ENCODE measurements around the gene RNF222. TPM values are rescaled to one million over a fixed set of nuclear protein-coding genes. Genes with fewer than 3 reads are reported as not detected.
A peak's percentile ranks its signal among the peaks of the same experiment; 100 is the strongest.

RNF222 gene
- total RNA-seq, 4 donors from 2014 or later: not detected

DNA sequence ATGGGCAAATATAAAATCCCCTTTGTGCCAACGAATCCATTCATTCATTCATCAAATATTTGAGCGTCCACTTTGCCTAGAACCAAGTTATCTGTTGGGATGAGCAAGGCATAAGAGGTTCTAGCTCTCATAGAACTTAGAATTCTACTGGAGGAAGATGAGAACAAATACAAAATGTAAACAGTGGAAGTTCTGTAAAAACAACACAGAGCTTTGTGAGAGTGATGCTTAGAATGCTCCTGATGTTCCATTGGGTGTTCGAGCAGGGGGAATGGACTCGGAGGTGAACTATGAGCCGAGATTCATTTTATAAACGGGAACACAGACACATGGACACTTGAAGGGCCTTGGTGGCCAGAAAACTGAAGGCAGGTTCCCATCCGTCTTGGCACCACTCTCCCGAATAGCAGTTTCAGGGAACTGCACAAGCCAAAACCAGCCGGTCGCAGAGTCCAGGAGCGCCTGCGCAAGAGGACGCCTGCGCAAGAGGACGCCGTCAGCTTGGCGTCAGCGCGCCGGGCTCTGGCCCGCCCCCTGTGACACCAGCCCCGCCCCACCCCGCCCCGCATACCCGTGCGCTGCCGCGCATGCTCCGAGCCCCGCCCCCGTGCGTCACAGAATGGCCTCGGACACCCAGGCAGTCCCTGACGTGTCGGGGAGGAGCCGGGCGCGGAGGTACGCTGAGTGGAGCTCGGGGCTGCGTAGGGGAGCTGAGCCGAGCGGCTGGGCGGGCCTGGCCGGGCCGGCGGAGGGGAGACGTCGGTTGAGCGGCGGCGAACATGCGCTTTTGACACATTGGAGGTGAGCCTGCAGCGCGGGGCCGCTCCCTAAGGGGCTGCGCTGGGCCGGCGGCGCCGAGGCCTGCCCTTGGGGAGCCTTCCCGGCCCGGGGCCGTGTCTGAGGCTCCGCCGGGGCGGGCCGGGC is 37.9 kb upstream of the RNF222 start, which contains the start of gene NDEL1:
Gene NDEL1 (plus strand): TSS at position 640 of the 924 bp plus-strand sequence. CDS start 8,388 bp downstream, outside the sequence.
- peak; percentile 99 for DNase-seq
- Histone ChIP-seq H3K27ac (peak within 1 kb of the TSS; percentile 95 to 99 (median 99)), H3K4me1 (peaks cover 0 to 10% of the 10 kb centered on the region in 2 donors), H3K36me3 (peaks cover 3 to 4% of the 10 kb centered on the region in 2 donors), H3K4me3 (replicated peaks in 1 of 3) (peak within 1 kb of the TSS; percentile 76 to 92 (median 78)), H3K27me3 (no peaks in the 10 kb centered on the region), H3K9me3 (no peaks in the 10 kb centered on the region)
- TF ChIP-seq, protein P1, sequence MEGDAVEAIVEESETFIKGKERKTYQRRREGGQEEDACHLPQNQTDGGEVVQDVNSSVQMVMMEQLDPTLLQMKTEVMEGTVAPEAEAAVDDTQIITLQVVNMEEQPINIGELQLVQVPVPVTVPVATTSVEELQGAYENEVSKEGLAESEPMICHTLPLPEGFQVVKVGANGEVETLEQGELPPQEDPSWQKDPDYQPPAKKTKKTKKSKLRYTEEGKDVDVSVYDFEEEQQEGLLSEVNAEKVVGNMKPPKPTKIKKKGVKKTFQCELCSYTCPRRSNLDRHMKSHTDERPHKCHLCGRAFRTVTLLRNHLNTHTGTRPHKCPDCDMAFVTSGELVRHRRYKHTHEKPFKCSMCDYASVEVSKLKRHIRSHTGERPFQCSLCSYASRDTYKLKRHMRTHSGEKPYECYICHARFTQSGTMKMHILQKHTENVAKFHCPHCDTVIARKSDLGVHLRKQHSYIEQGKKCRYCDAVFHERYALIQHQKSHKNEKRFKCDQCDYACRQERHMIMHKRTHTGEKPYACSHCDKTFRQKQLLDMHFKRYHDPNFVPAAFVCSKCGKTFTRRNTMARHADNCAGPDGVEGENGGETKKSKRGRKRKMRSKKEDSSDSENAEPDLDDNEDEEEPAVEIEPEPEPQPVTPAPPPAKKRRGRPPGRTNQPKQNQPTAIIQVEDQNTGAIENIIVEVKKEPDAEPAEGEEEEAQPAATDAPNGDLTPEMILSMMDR (IDR thresholded peaks at IDR 0.05): no peak
- peak; percentile 97 to 99 for TF ChIP-seq POLR2A (IDR thresholded peaks at IDR 0.05)
- intact Hi-C loops (cut with DNase I): no loop called here
- WGBS, 2 donors: 13 to 16% methylated on average over 10 of the region's 68 CpGs

DNA sequence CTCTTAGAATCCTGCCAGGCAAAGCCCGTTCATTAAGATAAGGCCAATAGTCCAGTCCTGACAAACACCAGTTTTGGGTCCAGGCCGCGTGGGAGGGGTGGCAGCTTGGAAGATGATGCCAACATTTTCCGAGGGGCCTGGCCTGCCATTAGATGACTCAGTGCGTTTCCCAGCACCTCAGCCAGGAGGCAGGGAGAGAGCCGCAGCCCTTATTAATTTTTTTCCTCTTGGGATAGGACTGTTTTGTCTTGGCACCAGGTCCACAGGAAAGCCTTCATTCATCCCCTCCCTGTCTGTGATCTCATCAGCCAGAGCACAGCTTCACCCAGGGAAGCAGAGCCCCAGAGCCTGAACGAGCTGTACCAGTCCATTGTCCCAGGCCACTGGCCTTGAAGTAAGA is 33.3 kb upstream of the RNF222 start:
- Histone ChIP-seq H3K4me1 (peaks cover 0 to 2% of the 10 kb centered on the region in 2 donors), H3K9me3 (no peaks in the 10 kb centered on the region), H3K36me3 (no peaks in the 10 kb centered on the region), H3K27ac (no peak overlapping the region), H3K4me3 (replicated peaks in 1 of 3) (no peak overlapping the region), H3K27me3 (no peaks in the 10 kb centered on the region)
- intact Hi-C loops (cut with DNase I): no loop called here
- DNase-seq: peak; percentile 13 to 24
- TF ChIP-seq POLR2A (IDR thresholded peaks at IDR 0.05): no peak
- TF ChIP-seq, protein P1 (IDR thresholded peaks at IDR 0.05): no peak
- 66 to 77% methylated on average over 6 to 7 of the region's 7 CpGs for WGBS, 2 donors

- H3K27ac ChIP-seq: no peak overlapping the region
- 94 to 96% methylated on average over 3 of the region's 3 CpGs for WGBS, 2 donors
- no peaks in the 10 kb centered on the region for H3K9me3 ChIP-seq
- H3K27me3 ChIP-seq: no peaks in the 10 kb centered on the region
- H3K4me1 ChIP-seq: peaks cover 0 to 4% of the 10 kb centered on the region in 2 donors
- no peak for DNase-seq
- H3K36me3 ChIP-seq: no peaks in the 10 kb centered on the region
- intact Hi-C loops (cut with DNase I): no loop called here
- TF ChIP-seq, protein P1 (IDR thresholded peaks at IDR 0.05): no peak
- TF ChIP-seq POLR2A (IDR thresholded peaks at IDR 0.05): no peak
- no peak overlapping the region for H3K4me3 ChIP-seq (replicated peaks in 1 of 3)
Observed at GRCh38 chr17:8426802-8427201, 29.2 kb upstream of the RNF222 start.

DNA sequence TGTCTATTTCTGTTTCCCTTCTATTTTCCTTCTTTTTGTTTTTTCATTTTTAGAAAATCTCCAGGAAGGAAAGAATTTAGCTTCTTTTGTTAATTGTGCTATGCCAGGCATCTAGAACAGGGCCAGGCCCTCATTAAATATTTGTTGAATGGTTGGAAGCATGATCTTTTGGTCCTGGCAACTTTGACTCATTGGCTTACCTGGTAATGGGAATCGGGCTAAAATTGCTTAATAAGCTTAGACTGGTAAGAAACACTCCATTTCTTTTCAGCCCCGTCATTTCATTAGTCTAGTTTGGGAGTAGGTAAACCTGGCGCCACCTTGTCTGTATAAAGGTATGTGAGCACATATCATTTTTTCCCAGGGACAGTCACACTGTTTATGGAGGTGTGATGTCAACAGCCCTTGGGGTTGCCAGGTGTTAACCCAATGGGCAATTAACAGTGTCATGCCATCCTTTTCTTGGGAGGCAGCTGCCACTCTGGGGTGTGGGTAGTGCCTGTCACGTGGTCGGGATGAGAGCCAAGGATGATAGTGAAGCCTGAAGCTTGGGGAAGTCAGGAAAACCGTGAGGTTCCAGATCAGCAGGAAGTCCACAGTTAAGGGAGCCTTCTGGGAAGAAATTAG is 28.6 kb upstream of the RNF222 start:
- Histone ChIP-seq H3K36me3 (no peaks in the 10 kb centered on the region), H3K27me3 (no peaks in the 10 kb centered on the region), H3K27ac (no peak overlapping the region), H3K4me3 (replicated peaks in 1 of 3) (no peak overlapping the region), H3K9me3 (no peaks in the 10 kb centered on the region), H3K4me1 (peaks cover 0 to 8% of the 10 kb centered on the region in 2 donors)
- no peak for DNase-seq
- intact Hi-C loops (cut with DNase I): no loop called here
- 72% methylated on average over 6 of the region's 6 CpGs for WGBS, 2 donors
- no peak for TF ChIP-seq POLR2A (IDR thresholded peaks at IDR 0.05)
- TF ChIP-seq, protein P1 (IDR thresholded peaks at IDR 0.05): no peak
